Activated CD4-positive, alpha-beta T cell treated with anti-CD3 and anti-CD28 coated beads for 36 hours (primary cell): Measurements from ENCODE around the gene PRRT4. TPM values are rescaled to one million over a fixed set of nuclear protein-coding genes. Genes with fewer than 3 reads are reported as not detected.
A peak's percentile ranks its signal among the peaks of the same experiment; 100 is the strongest.

Experiments
- ATAC-seq: fragments of 200-7000 bp; cut with Tn5 transposase; one replicate; pipeline ENCODE4 v1.10.0; 2021; ENCODE audit warnings: mild to moderate bottlenecking, moderate library complexity
- CTCF ChIA-PET: fragments of 350-600 bp; sonication (Branson Sonifier 250); formaldehyde crosslinking; loops from one replicate; lab custom pipeline; 2021; ENCODE audit warnings: antibody characterized with exemption; lab: Charles Lee
- POLR2A ChIA-PET: fragments of 350-600 bp; sonication (Branson Sonifier 250); formaldehyde crosslinking; loops from one replicate; lab custom pipeline; 2021; ENCODE audit warnings: antibody characterized with exemption, inconsistent platforms; lab: Charles Lee
- DNase-seq: peaks from one replicate; pipeline ENCODE4 v3.0.0-alpha.2; 2020
- H3K27ac Mint-ChIP-seq: one replicate; pipeline ENCODE4 v1.8.0; 2021; ENCODE audit warnings: mixed read lengths
- H3K27me3 Mint-ChIP-seq: one replicate; pipeline ENCODE4 v1.8.0; 2021; ENCODE audit warnings: mixed read lengths
- H3K36me3 Mint-ChIP-seq: one replicate; pipeline ENCODE4 v1.8.0; 2021; ENCODE audit warnings: low read depth, mixed read lengths
- H3K4me1 Mint-ChIP-seq: one replicate; pipeline ENCODE4 v1.8.0; 2021; ENCODE audit warnings: mixed read lengths
- H3K4me3 Mint-ChIP-seq: one replicate; pipeline ENCODE4 v1.8.0; 2021; ENCODE audit warnings: mild to moderate bottlenecking, moderate library complexity, mixed read lengths
- H3K9me3 Mint-ChIP-seq: one replicate; pipeline ENCODE4 v1.8.0; 2021; ENCODE audit warnings: low read depth, mixed read lengths
- intact Hi-C, 2 experiments: fragments of 100-400 bp; cut with DNase I in 1 of 2; cut with micrococcal nuclease in 1 of 2; formaldehyde crosslinking; loops; one replicate each; pipeline versions ENCODE4 v1.14.2 to v1.15.1; 2022 to 2024; cut with DNase I, micrococcal nuclease
- total RNA-seq, 2 experiments: library from RNA; stranded (reverse); gene quantifications; one replicate each; pipeline ENCODE4 v1.2.3, GENCODE V29; 2021

The PRRT4 gene
- total RNA-seq, 2 experiments from 2014 or later, result 0.23 to 0.39 TPM

DNA sequence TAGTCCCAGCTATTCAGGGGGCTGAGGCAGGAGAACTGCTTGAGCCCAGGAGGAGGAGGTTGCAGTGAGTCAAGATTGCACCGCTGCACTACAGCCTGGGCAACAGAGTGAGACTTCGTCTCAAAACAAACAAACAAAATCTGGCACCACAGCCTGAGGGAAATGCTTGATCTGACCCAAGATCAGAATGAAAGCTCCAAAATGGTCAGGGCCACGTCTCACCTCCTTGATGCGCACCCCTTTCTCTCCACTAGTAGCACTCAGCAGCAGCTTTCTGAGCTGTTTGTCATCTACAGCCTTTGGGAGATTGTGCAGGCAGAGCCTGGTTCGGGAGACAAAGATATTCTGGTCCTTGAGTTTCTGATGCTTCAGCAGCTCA, 40.5 kb downstream of the PRRT4 start:
- Mint-ChIP-seq H3K9me3 (no peaks in the 10 kb centered on the region), H3K27me3 (no peaks in the 10 kb centered on the region), H3K27ac (peak overlapping the region; percentile 22), H3K4me3 (no peak overlapping the region), H3K36me3 (peaks cover 61% of the 10 kb centered on the region), H3K4me1 (peaks cover 12% of the 10 kb centered on the region)
- no peak for ATAC-seq
- POLR2A ChIA-PET, result no interaction called here
- intact Hi-C loops, result loop anchor here in 1 of 2 experiments (5.0 kb wide), 1 partner anchor 614 kb away; no protein-coding TSS in a partner anchor
- CTCF ChIA-PET, result interaction anchor here (0.6 to 1.7 kb wide), 4 partner anchors 10 to 707 kb away, joined by 3 to 6 read pairs (median 4); no protein-coding TSS in a partner anchor
- no peak for DNase-seq

DNA sequence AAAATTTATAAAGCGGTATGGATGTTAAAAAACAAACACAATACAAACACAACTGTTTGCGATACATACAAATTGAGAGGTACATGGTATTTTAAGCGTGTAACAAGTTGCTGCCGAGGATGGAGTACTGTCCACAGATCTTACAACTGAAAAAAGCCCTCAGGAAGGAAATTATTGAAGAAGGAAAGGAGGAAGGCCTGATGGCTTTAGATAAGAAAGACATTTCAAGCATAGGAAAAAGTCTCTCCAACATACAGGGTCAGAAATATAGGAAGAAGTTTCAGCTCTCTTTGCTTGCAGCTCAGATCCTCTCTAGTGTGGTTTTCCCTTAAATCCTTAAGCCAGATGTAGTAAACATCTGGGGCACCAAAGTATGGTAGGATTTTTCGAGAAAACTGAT, 42.8 kb downstream of the PRRT4 start:
- H3K4me1 Mint-ChIP-seq, result peaks cover 12% of the 10 kb centered on the region
- DNase-seq, result no peak
- peaks cover 61% of the 10 kb centered on the region for H3K36me3 Mint-ChIP-seq
- ATAC-seq, result no peak
- no peaks in the 10 kb centered on the region for H3K9me3 Mint-ChIP-seq
- no peak overlapping the region for H3K27ac Mint-ChIP-seq
- ChIA-PET POLR2A (no interaction called here), CTCF (no interaction called here)
- no peak overlapping the region for H3K4me3 Mint-ChIP-seq
- no peaks in the 10 kb centered on the region for H3K27me3 Mint-ChIP-seq
- intact Hi-C loops, result no loop called here

DNA sequence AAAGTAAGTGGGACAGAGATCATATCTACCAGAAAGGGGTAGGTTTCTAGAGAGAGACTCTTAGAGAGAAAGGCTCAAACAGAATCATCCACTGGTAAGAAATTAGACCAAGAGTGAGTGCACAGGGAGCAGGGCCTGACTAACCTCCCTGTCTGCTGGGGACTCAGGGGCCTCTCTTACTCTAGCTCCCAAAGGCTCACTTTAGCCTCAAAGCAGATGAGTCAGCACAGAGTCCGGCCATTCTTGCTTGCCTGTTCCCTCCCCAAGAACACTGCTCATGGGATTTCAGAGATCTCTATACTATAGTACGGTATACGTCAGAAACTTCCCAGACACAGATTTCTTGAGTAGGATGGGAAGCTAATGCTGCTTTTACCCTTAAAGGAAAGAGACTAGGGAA, 50.5 kb downstream of the PRRT4 start:
- Mint-ChIP-seq H3K4me1 (no peaks in the 10 kb centered on the region), H3K27me3 (no peaks in the 10 kb centered on the region), H3K27ac (no peak overlapping the region), H3K9me3 (no peaks in the 10 kb centered on the region), H3K36me3 (peaks cover 60% of the 10 kb centered on the region), H3K4me3 (no peak overlapping the region)
- ATAC-seq (no peak), DNase-seq (no peak)
- ChIA-PET POLR2A (no interaction called here), CTCF (no interaction called here)
- intact Hi-C loops, result no loop called here

DNA sequence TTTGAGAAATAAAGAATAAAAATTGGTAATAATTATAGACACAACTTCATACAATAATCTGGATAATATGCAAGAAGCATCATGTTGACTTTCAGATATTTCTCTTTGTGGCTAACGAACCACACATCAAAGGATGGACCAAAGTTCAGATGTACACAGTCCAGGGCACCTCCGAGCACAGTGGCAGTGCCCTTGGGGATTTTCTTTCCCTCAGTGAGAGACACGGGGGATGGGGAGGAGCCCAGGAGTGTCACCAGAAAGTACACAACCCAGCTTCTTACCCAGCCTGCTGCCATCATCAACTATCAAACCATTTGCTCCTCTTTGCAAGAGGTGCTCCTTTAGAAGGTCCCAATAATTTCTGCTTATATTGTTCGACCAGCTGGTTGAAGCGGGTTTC, 51.0 kb downstream of the PRRT4 start:
- Mint-ChIP-seq H3K36me3 (peaks cover 61% of the 10 kb centered on the region), H3K9me3 (no peaks in the 10 kb centered on the region), H3K27me3 (no peaks in the 10 kb centered on the region), H3K4me1 (no peaks in the 10 kb centered on the region), H3K27ac (no peak overlapping the region), H3K4me3 (no peak overlapping the region)
- ChIA-PET CTCF (no interaction called here), POLR2A (no interaction called here)
- intact Hi-C loops, result no loop called here
- ATAC-seq, result no peak
- DNase-seq, result no peak

DNA sequence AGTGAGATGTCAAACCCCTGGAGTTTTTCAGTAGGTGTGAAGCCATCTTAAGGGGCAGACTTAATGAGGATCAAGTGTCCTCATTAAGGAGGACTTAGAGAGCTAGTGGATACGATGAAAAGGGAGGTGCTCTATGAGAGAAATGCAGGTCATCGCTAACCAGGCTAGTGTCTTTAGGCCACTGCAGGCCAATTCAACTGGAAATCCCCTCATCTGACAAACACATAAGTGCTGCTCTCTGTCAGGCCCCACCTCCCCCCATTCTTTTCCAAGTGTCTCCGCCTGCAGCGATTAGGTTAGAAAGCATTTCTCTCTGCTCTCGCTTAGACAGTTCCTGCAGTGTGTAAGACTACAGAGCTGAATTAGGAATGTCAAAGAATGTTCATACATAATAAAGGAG, 51.5 kb downstream of the PRRT4 start:
- no peak overlapping the region for H3K27ac Mint-ChIP-seq
- no peaks in the 10 kb centered on the region for H3K27me3 Mint-ChIP-seq
- ChIA-PET CTCF (no interaction called here), POLR2A (no interaction called here)
- ATAC-seq (no peak), DNase-seq (no peak)
- no peaks in the 10 kb centered on the region for H3K9me3 Mint-ChIP-seq
- H3K4me1 Mint-ChIP-seq, result no peaks in the 10 kb centered on the region
- intact Hi-C loops, result loop anchor here in 1 of 2 experiments (5.0 kb wide), 1 partner anchor 78 kb away; no protein-coding TSS in a partner anchor
- peaks cover 61% of the 10 kb centered on the region for H3K36me3 Mint-ChIP-seq
- no peak overlapping the region for H3K4me3 Mint-ChIP-seq

DNA sequence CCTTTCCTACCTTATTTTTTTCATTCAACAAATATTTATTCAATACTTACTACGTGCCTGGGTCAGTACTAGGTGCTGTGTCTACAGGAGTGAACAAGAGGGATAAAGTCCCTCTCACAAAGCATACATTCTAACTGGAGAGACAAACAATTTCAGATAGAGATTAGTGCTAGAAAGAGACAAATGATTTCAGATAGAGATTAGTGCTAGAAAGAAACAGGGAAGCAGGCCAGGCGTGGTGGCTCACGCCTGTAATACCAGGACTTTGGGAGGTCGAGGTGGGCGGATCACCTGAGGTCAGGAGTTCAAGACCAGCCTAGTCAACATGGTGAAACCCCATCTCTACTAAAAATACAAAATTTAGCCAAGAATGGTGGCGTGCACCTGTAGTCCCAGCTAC, 52.4 kb downstream of the PRRT4 start:
- H3K27me3 Mint-ChIP-seq, result no peaks in the 10 kb centered on the region
- DNase-seq (no peak), ATAC-seq (no peak)
- H3K9me3 Mint-ChIP-seq, result no peaks in the 10 kb centered on the region
- H3K4me1 Mint-ChIP-seq, result no peaks in the 10 kb centered on the region
- CTCF ChIA-PET, result no interaction called here
- H3K4me3 Mint-ChIP-seq, result no peak overlapping the region
- H3K36me3 Mint-ChIP-seq, result peaks cover 60% of the 10 kb centered on the region
- intact Hi-C loops, result loop anchor here in 1 of 2 experiments (5.0 kb wide), 1 partner anchor 77 kb away; no protein-coding TSS in a partner anchor
- POLR2A ChIA-PET, result no interaction called here
- H3K27ac Mint-ChIP-seq, result peak overlapping the region; percentile 20

DNA sequence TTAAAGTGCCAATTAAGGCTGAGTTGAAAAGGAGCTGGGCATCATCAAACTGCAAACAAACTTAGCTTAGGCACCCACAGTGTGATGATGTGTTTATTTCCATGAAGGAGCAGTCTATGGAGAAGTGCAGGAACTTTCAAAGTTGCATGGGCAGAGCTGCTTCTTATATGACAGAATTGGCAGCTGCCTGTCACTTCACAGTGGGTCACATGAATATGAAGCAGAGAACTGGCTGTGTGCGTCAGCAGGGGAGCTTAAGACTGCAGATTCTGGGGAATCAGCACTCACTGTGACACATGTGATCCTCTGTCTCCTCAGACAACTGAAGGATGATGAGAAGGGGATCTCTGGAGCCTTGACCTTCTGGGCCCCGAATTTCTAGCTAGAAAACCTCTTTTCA, 54.4 kb downstream of the PRRT4 start:
- ChIA-PET CTCF (no interaction called here), POLR2A (no interaction called here)
- Mint-ChIP-seq H3K4me1 (no peaks in the 10 kb centered on the region), H3K27me3 (no peaks in the 10 kb centered on the region), H3K36me3 (peaks cover 48% of the 10 kb centered on the region), H3K27ac (no peak overlapping the region), H3K4me3 (no peak overlapping the region), H3K9me3 (no peaks in the 10 kb centered on the region)
- ATAC-seq (no peak), DNase-seq (no peak)
- intact Hi-C loops, result loop anchor here in 1 of 2 experiments (5.0 kb wide), 1 partner anchor 75 kb away; no protein-coding TSS in a partner anchor

DNA sequence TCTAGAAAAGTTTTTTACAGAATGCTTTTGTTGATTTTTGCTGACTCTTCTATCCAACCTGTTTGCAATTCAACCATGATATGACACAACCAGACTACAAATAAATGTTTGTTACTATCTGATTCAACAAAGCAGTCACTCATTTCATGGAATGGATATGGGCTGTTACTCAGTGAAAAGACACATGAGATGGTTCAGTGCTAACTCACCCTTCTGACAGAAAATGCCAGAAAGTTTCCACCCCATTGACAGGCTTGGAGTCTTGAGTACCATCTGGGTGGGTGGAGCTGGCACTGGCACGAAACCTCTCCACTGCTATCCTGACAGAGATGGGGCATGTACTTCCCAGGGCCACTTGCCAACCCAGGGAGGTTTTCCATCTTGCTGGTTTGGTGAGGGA, 57.3 kb downstream of the PRRT4 start:
- POLR2A ChIA-PET, result no interaction called here
- Mint-ChIP-seq H3K27me3 (no peaks in the 10 kb centered on the region), H3K4me1 (no peaks in the 10 kb centered on the region), H3K27ac (no peak overlapping the region), H3K9me3 (no peaks in the 10 kb centered on the region), H3K36me3 (peaks cover 32% of the 10 kb centered on the region), H3K4me3 (no peak overlapping the region)
- CTCF ChIA-PET, result no interaction called here
- ATAC-seq, result no peak
- intact Hi-C loops, result no loop called here
- DNase-seq, result no peak

DNA sequence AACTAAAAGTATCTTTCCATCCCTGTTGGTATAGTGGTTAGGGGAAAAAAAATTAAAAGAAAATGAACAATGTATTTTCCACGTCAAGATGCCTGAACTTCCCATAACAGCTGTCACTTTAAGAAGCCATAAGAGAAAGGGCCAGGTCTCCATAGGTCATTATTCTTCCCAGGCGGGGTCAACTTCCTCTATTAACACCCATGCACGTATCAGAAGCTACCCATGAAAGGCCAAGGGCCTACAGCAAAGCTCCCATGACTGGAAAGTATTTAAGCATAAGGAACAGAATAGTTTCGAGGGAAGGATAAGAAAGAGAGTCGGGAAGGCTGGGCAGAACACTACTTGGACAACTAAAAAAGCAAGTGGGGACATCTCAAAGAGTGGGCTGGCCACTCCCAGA, 57.8 kb downstream of the PRRT4 start:
- ChIA-PET POLR2A (no interaction called here), CTCF (no interaction called here)
- ATAC-seq, result no peak

DNA sequence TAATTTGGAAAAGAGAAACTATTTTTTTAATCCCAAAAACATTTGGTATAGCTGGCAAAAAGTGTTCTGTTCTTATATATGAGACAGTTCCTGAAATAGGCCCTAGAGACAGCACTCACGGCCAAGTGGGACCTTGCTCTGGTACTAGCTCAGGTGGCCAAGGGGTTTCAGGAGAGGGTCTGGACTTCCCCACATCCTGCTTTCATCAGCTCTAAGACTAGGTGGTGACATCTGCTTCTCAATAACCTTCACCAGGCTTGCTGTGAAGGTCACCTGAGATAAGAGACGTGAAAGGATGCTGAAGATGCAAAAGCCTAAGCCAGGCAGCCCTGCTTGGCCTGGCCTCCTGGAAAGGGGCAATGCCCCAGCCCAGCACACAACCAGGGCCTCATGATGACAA, 58.4 kb downstream of the PRRT4 start:
- no peak overlapping the region for H3K27ac Mint-ChIP-seq
- intact Hi-C loops, result no loop called here
- ChIA-PET CTCF (interaction anchor here (0.5 kb wide), 1 partner anchor 58 kb away, joined by 4 read pairs; no protein-coding TSS in a partner anchor), POLR2A (no interaction called here)
- H3K36me3 Mint-ChIP-seq, result peaks cover 26% of the 10 kb centered on the region
- DNase-seq (no peak), ATAC-seq (no peak)
- H3K4me1 Mint-ChIP-seq, result no peaks in the 10 kb centered on the region
- no peaks in the 10 kb centered on the region for H3K27me3 Mint-ChIP-seq
- H3K9me3 Mint-ChIP-seq, result no peaks in the 10 kb centered on the region
- H3K4me3 Mint-ChIP-seq, result no peak overlapping the region

More for the DNA sequence above, 57.8 kb downstream of the PRRT4 start:
- H3K27ac Mint-ChIP-seq, result no peak overlapping the region
- H3K4me1 Mint-ChIP-seq, result no peaks in the 10 kb centered on the region
- no peak for DNase-seq
- H3K36me3 Mint-ChIP-seq, result peaks cover 29% of the 10 kb centered on the region
- no peaks in the 10 kb centered on the region for H3K27me3 Mint-ChIP-seq
- intact Hi-C loops, result no loop called here
- H3K4me3 Mint-ChIP-seq, result no peak overlapping the region
- H3K9me3 Mint-ChIP-seq, result no peaks in the 10 kb centered on the region

DNA sequence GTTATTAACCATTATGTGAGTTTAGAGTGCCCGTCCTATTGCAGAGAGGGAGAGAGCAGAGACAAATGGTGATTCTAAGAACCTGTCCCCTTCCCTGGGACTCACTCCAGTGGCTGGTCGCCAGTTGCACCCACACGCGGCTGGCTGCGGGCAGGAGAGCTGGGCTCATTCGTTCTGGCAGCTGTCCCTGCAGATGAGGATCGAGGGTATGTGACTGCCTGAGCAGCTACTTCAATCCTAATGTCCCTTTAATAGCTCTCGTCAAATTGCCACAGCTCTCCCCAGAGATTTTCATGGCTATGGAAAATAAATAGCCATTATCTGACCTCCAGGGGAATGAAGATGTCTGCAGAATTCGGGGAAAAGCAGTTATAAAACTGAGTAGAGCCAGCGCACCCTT, 59.4 kb downstream of the PRRT4 start:
- Mint-ChIP-seq H3K4me3 (no peak overlapping the region), H3K36me3 (peaks cover 27% of the 10 kb centered on the region), H3K27me3 (no peaks in the 10 kb centered on the region), H3K9me3 (no peaks in the 10 kb centered on the region), H3K27ac (no peak overlapping the region), H3K4me1 (no peaks in the 10 kb centered on the region)
- POLR2A ChIA-PET, result no interaction called here
- CTCF ChIA-PET, result interaction anchor here (1.6 kb wide), 1 partner anchor 20 kb away, joined by 4 read pairs; no protein-coding TSS in a partner anchor
- ATAC-seq, result no peak
- intact Hi-C loops, result no loop called here
- DNase-seq, result no peak
